GM13976 (cell line): ENCODE data around the gene PRM2.

Experiments
- DNase-seq: peaks from one replicate; pipeline ENCODE4 v3.0.0; 2012; ENCODE audit warnings: low spot score
- in situ Hi-C: fragments of 300-500 bp; cut with MboI; formaldehyde crosslinking; loops from one replicate; pipeline ENCODE4 v1.12.0; 2022; ENCODE audit warnings: low sequenced_read_pairs, mixed read lengths, inconsistent platforms; ENCODE audit not compliant: unreplicated experiment
- TF ChIP-seq, protein P1 (sequence below): IDR thresholded peaks from 2 replicates; pipeline ENCODE4 v1.5.1; 2012; ENCODE audit warnings: borderline replicate concordance, mild to moderate bottlenecking; ENCODE audit not compliant: insufficient read depth; ENCODE audit errors: extremely low read depth, missing control alignments, control extremely low read depth

PRM2 gene

DNA sequence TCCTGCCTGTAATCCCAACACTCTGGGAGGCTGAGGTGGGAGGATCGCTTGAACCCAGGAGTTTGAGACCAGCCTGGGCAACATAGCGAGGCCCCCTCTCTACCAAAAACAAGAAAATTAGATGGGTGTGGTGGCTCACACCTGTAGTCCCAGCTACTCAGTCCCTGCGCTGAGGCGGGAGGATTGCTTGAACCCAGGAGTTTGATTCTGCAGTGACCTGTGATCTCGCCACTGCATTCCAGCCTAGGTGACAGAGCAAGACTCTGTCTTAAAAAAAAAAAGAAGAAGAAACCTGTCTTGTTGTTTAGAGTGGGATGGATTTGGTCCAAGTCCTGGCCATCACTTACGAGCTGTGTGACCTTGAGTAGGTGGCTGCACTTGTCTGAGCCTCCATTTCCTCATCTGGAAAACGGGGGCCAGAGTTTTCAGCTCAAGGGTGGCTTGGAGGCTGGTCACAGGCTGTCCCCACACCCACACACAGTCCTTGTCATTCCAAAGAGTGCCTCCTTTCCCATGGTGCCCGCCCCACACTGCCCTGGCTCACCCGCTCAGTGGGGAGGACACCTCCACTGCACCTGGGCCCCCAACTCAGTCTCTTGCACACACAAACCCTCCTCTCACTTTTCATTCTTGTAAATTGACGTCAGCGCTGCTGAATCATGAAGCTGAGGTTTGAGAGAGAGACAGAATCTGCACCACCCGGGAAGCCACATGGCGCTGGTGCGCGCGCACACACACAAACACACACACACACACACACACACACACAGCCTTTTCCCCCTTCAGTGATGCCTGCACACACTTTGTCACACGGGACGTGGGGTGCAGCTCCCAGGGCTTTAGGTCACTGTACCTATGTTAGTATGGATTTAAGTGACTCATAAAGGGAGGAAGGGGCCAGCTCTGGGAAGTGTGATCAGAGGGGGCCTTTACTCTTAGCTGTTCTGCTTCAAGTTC, 24.5 kb downstream of the PRM2 start:
- in situ Hi-C loops, result loop anchor here (10.0 kb wide), 1 partner anchor 287 kb away; no protein-coding TSS in a partner anchor
- TF ChIP-seq, protein P1, sequence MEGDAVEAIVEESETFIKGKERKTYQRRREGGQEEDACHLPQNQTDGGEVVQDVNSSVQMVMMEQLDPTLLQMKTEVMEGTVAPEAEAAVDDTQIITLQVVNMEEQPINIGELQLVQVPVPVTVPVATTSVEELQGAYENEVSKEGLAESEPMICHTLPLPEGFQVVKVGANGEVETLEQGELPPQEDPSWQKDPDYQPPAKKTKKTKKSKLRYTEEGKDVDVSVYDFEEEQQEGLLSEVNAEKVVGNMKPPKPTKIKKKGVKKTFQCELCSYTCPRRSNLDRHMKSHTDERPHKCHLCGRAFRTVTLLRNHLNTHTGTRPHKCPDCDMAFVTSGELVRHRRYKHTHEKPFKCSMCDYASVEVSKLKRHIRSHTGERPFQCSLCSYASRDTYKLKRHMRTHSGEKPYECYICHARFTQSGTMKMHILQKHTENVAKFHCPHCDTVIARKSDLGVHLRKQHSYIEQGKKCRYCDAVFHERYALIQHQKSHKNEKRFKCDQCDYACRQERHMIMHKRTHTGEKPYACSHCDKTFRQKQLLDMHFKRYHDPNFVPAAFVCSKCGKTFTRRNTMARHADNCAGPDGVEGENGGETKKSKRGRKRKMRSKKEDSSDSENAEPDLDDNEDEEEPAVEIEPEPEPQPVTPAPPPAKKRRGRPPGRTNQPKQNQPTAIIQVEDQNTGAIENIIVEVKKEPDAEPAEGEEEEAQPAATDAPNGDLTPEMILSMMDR, result no peak
- peak; percentile 80 for DNase-seq

DNA sequence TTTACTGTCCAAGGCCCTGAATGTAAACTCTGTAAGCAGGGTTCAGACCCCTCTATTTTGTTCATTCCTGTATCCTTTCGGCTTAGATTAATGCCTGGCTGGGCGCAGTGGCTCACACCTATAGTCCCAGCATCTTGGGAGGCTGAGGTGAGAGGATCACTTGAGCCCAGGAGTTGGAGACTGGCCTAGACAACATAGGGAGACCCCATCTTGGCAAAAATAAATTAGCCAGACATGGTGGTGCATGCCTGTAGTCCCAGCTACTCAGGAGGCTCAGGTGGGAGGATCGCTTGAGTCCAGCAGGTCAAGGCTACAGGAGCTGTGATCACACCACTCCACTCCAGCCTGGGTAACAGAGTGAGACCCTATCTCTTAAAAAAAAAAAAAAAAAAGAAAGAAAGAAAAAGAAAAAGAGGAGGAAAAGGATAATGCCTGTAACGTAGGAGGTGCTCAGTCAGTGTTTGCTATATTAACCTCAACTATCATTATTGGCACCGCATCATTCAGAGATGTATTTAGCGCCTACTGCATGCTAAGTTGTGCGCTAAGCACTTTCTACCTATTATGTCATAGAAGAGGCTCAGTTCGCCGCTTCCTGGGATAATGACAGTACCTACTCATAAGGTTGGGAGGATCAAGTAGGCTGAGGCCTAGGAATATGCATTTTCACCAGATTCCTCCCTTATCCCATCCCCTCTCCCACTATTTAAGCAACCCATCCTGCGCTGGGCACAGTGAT, 25.3 kb downstream of the PRM2 start:
- no peak for DNase-seq
- TF ChIP-seq, protein P1, result no peak
- in situ Hi-C loops, result loop anchor here (10.0 kb wide), 1 partner anchor 286 kb away; no protein-coding TSS in a partner anchor

DNA sequence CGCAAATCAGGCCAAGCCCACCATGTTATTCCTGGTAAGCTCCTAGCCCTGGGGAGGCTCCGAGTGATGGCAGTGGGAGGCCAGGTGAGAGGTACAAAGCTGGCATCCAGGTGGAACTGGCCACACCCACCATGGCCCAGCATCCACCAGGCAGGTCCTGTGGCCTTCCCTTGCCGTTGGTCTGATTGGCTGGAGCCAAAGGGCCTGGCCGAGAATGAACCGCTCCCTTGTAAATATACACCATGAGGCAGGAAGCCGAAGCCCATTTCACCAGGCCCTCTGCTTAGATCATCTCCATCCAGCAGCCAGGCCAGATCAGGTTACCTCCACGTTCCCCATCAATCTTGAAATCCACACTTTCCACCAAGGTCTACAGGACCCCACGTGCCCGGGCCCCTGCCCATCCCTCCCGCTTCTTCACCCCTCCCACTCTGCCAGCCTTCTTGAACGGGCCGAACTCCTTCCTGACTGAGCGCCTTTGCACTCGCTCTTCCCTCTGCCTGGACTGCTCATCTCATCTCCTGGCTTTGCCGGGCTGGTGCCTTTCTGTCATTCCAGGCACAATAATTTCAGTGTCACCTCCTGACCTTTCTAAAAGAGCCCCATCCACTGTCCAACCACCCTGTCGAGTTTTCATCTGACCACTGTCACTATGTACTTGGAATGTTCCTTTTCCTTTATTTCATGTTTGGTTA, 26.0 kb downstream of the PRM2 start:
- TF ChIP-seq, protein P1, result no peak
- no peak for DNase-seq
- in situ Hi-C loops, result loop anchor here (10.0 kb wide), 1 partner anchor 285 kb away; no protein-coding TSS in a partner anchor

DNA sequence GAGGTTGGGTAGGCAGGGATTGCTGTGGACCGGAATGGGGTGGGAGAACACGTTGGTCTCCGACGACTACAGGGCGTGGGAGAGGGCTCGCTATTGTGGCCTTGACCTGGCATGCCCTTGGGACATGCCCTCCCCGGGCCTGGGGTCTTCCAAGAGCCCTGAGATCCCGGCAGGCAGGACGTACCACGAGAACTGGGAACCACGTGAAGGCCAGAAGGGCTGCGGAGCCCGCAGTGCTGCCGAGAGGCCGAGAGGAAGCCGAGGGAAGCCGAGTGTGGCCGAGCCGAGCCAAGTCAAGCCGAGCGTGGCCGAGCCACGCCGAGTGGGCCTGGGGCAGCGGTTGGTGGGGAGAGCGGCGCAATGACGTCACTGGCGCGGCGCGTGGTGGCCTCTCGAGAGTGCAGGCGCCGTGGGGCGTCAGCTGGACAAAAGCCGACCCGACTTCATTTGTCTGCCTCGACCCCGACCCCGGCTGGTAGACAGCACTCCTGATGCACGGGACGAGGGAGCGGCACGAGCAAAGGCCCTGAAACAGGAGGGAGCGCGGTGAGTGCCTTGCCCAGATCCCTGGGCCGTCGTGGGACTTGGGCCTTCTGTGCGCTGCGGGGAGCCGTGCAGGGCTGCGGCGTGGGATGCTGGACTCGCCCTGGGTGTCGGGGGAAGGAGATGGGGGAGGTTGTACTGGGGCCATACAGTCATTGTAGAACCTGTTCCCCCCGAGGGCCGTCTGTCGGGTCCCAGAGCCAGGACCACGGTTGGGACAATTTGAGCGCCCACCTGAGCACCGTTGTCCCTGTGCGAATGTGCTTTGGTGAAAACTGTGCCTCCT, 26.8 kb downstream of the PRM2 start:
- TF ChIP-seq, protein P1, result no peak
- no peak for DNase-seq
- in situ Hi-C loops, result loop anchor here (10.0 kb wide), 1 partner anchor 285 kb away; no protein-coding TSS in a partner anchor

DNA sequence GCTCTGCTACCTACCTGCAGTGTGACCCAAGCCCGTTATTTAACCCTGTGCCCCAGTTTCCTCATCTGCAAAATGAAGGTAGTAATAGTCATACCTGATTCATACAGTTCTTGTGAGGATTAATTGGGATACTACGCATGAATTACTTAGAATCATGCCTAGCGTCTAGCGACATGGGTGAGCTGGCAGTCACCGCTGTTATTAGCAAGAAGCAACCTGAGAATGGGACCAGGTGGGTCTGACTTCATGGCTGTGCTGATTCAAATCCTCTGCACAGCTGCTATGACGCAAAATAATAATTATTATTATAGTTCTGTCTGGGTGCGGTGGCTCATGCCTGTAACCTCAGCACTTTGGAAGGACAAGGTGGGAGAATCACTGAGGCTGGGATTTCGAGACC, 28.1 kb downstream of the PRM2 start:
- no peak for DNase-seq
- in situ Hi-C loops, result no loop called here
- TF ChIP-seq, protein P1, result no peak
